Measurements from ENCODE around the gene SPATA32. TPM values are rescaled to one million over a fixed set of nuclear protein-coding genes. Genes with fewer than 3 reads are reported as not detected.
"Not testable (repeated sequence)": the region's sequence is repeated elsewhere in the genome, so short reads cannot be mapped to it uniquely, and the experiment has no call there.

SPATA32 gene
- polyA plus RNA-seq, 4 donors = 0.13 to 0.19 (median 0.17) TPM; not detected in 1

GRCh38 chr17:45274033-45274432, 12.1 kb upstream of the SPATA32 start:
- no peak for DNase-seq (ENCODE audit: low read depth in 4 of 4, low spot score in 3 of 4)

- DNase-seq (ENCODE audit: low read depth in 4 of 4, low spot score in 3 of 4) = no peak
These were observed 11.7 kb upstream of the SPATA32 start for GRCh38 chr17:45273551-45273957.

- DNase-seq (ENCODE audit: low read depth in 4 of 4, low spot score in 3 of 4) = no peak
These were observed 9.7 kb upstream of the SPATA32 start for GRCh38 chr17:45271603-45272002.

GRCh38 chr17:45270828-45271418, 9.0 kb upstream of the SPATA32 start:
- no peak for DNase-seq (ENCODE audit: low read depth in 4 of 4, low spot score in 3 of 4)

GRCh38 chr17:45269912-45270311, 8.0 kb upstream of the SPATA32 start:
- no peak for DNase-seq (ENCODE audit: low read depth in 4 of 4, low spot score in 3 of 4)

GRCh38 chr17:45267436-45268055, 5.7 kb upstream of the SPATA32 start:
- DNase-seq (ENCODE audit: low read depth in 4 of 4, low spot score in 3 of 4) = no peak

GRCh38 chr17:45266372-45266926, 4.6 kb upstream of the SPATA32 start:
- DNase-seq (ENCODE audit: low read depth in 4 of 4, low spot score in 3 of 4) = no peak

- DNase-seq (ENCODE audit: low read depth in 4 of 4, low spot score in 3 of 4) = no peak
These were observed 3.9 kb upstream of the SPATA32 start for GRCh38 chr17:45265821-45266220.

- no peak for DNase-seq (ENCODE audit: low read depth in 4 of 4, low spot score in 3 of 4)
These were observed 3.1 kb upstream of the SPATA32 start for GRCh38 chr17:45264988-45265387.

GRCh38 chr17:45264430-45264829, 2.5 kb upstream of the SPATA32 start:
- DNase-seq (ENCODE audit: low read depth in 4 of 4, low spot score in 3 of 4) = no peak

GRCh38 chr17:45263477-45263860, 1.6 kb upstream of the SPATA32 start:
- DNase-seq (ENCODE audit: low read depth in 4 of 4, low spot score in 3 of 4) = no peak

GRCh38 chr17:45262516-45263476, 902 bp upstream of the SPATA32 start:
- no peak for DNase-seq (ENCODE audit: low read depth in 4 of 4, low spot score in 3 of 4)

GRCh38 chr17:45260204-45260783, 1.6 kb downstream of the SPATA32 start:
- no peak for DNase-seq (ENCODE audit: low read depth in 4 of 4, low spot score in 3 of 4)

GRCh38 chr17:45258981-45259380, 2.9 kb downstream of the SPATA32 start:
- no peak for DNase-seq (ENCODE audit: low read depth in 4 of 4, low spot score in 3 of 4)

- DNase-seq (ENCODE audit: low read depth in 4 of 4, low spot score in 3 of 4) = no peak
These were observed 4.8 kb downstream of the SPATA32 start for GRCh38 chr17:45257115-45257514.

GRCh38 chr17:45256114-45256966, 5.6 kb downstream of the SPATA32 start:
- DNase-seq (ENCODE audit: low read depth in 4 of 4, low spot score in 3 of 4) = no peak

GRCh38 chr17:45255358-45255757, 6.5 kb downstream of the SPATA32 start:
- no peak for DNase-seq (ENCODE audit: low read depth in 4 of 4, low spot score in 3 of 4)

GRCh38 chr17:45253879-45254278, 8.0 kb downstream of the SPATA32 start:
- no peak for DNase-seq (ENCODE audit: low read depth in 4 of 4, low spot score in 3 of 4)

- DNase-seq (ENCODE audit: low read depth in 4 of 4, low spot score in 3 of 4) = not testable (repeated sequence)
These were observed 8.7 kb downstream of the SPATA32 start for GRCh38 chr17:45253237-45253636.

- DNase-seq (ENCODE audit: low read depth in 4 of 4, low spot score in 3 of 4) = no peak
These were observed 10.0 kb downstream of the SPATA32 start for GRCh38 chr17:45251931-45252330.
